GM21576 (cell line): ENCODE measurements around the gene EMILIN3.

Experiments
- ATAC-seq: cut with Tn5 transposase; IDR thresholded peaks from one replicate; pipeline ENCODE4 v1.9.1; 2021; ENCODE audit warnings: mild to moderate bottlenecking, moderate library complexity; ENCODE audit not compliant: unreplicated experiment

Gene EMILIN3, protein sequence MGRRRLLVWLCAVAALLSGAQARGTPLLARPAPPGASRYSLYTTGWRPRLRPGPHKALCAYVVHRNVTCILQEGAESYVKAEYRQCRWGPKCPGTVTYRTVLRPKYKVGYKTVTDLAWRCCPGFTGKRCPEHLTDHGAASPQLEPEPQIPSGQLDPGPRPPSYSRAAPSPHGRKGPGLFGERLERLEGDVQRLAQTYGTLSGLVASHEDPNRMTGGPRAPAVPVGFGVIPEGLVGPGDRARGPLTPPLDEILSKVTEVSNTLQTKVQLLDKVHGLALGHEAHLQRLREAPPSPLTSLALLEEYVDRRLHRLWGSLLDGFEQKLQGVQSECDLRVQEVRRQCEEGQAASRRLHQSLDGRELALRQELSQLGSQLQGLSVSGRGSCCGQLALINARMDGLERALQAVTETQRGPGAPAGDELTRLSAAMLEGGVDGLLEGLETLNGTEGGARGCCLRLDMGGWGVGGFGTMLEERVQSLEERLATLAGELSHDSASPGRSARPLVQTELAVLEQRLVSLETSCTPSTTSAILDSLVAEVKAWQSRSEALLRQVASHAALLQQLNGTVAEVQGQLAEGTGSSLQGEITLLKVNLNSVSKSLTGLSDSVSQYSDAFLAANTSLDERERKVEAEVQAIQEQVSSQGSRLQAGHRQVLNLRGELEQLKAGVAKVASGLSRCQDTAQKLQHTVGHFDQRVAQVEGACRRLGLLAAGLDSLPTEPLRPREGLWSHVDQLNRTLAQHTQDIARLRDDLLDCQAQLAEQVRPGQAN

DNA sequence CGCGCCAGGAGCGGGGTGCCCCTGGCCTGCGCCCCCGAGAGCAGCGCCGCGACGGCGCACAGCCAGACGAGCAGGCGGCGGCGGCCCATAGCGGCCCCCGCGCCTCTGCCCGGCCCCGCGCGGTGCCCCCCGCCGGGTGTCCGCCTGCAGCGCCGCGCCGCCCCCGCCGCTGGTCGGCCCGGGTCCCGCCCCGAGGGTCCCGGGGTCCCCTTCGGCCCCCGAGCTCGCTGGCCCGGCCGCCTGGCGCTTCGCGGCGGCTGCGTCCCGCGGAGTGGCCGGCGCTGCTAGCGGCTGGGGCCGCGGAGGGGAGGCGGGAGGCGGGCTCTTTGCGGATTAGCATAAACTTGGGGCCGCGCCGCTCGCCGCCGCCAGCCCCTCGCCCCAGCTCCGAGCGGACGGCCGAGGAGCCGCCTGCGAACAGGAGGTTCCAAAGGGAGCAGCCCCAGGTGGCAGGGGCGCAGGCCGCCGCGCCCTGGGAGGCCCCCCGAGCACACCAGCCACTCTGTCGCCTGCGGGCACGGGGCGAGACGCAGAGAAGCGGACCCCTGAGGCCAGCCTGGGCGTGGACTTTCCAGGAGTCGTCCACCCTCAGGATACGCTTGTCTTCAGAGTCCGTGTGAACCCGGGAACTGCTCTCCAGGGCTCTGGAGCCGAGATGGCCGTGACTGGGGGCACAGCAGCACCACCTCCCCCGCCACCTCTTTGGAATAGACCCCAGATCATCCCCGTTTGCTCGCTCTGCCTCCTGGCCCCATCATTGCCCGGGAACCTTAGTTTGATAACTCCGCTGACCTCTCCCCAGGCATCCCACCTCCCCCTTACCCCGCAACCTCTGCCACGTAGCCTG lies at the start of gene EMILIN3:
Gene EMILIN3 (minus strand): TSS at position 273 of the 847 bp plus-strand sequence. CDS start 184 bp downstream, at position 89.
- no peak for ATAC-seq

DNA sequence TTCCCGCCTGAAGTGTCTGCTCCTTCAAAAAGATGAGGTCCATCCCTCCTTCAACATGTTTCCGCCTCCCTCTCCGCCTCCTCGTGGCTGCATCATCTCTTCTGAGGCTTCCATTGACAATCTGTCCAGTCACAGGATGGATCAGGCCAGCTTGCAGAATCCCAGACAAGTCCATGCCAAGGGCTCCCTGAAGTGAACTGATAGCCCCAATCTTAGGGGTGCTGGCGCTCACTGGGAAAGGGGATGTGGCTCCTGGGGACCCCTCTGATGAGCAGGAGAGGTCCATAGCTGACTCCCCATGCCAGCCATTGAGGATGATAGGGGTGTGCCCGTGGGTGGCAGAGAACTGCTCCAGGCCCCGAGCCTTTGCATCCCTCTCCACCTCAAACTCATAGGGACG lies 48.6 kb upstream of the EMILIN3 start:
- no peak for ATAC-seq

DNA sequence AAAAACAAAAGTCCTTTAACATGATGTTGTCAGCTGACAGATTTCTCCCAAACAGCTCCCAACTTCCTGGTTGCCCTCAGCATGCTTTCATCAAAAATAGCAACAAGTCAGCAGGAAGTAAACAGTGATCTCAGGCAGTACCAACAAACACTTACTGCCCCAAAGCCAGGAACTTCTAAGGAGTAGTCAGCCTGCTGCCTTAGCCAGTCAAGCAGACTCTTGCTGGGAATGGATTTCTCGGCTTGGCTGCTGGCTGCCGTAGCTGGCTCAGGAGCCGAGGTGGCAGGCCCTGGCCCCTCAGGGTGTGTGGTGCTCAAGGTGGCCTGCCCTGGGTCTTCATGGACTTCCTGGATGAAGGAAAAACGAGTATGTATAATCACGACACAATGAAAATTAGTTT lies 46.6 kb upstream of the EMILIN3 start:
- no peak for ATAC-seq

DNA sequence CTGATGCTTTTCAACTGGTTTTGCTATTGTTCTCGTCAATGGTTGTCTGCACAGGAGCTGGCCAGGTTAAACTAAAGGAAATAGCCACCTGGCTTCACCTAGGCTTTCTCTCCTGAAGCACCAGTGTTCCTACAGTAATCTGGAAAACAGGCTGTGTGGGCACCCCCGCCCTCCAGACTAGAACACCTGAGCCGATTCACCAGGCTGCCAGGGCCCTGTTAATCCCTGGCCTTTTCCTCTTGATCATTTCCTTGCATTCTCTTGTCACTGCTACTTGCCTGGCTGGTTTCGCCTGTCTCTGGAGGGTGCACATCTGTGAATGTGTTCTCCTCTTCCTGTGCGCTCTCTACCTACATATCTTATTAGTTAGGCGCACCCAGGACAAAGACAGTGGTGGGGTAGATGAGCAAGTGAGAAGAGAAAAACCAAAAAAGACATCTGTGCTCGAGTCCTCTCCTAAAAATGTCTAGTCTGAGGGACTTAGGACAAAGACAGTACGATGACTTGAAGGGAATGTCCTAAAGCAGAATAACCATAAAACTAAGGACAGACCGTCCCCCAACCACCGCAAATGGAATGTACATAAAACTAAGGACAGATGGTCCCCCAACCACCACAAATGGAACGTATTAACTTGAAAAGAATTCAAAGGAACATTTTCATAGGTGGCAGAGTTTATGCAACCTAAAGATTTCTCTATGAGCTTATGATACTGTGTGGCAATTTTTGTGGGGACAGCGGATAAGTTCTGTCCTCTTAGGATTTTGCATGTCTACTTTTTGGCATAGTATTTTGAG lies 45.9 kb upstream of the EMILIN3 start:
- ATAC-seq, result no peak

DNA sequence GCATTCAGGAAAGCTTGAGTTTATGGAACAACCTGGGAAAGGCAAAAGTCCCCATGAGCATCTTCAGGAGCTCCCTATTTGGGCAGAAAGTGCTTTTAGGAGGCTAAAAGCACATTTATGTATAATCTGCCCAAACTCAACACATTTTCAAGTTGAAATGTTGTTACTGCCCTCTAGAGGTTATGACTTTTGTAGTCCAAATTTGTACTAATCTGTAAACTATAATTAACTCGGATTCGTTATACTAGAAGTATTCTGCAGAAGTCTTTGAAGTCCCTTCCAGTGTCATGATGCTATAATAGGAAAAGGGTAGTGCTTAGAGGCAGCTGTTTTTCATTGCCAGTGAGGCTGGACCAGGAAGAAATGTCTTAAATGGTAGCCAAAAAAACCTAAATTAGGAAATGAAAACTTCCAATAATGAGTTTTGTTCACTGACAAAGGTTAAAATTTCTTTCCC lies 44.8 kb upstream of the EMILIN3 start:
- ATAC-seq, result no peak

DNA sequence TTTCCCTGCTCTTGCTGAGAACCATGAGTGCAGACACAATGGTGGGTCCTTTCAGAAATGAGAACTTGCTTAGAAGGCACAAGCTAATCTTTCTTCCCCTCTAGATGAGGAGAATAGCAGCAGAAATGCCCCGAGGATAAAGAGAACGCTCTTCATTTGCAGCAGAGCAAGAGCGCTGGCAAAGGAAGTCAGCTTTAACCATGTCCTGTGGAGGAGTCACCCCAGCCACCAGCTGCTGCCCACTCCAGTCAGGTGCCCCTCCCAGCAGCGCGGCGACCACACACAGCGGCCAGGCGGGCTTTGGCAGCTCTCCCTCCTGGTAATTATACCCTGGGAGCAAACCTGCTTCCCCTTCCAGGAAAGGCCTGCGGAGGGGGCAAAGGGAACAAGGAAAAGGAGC lies 42.4 kb upstream of the EMILIN3 start:
- ATAC-seq, result no peak

DNA sequence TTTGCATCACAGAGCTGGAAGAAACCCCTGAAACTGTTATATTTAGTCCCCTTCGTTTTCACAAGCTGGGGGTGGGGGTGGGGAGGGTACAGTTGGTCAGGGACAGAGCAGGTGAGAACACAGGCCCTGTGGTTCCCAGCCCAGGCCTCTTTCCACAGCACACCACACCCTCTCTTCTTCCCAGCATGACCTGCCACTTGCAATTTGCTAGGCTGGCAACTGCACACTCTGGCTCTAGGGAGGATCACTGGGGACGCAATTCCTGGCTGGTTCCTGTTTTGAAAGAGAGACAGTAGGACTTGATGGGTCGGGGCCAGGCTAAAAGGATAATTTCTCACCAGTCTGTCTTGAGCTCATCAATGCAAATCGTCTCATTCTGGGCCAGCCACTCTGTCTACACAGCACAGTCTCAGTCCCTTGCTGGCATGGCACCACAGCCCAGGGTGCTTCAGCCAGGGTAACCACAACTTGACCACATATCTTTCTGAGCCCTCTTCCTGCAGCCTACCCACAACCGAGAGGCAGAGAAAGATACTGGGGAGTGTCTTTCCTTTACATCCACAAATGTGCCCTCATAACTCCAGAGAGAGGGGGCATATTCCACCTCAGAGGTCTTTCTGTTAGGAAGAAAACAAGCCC lies 41.7 kb upstream of the EMILIN3 start:
- no peak for ATAC-seq

DNA sequence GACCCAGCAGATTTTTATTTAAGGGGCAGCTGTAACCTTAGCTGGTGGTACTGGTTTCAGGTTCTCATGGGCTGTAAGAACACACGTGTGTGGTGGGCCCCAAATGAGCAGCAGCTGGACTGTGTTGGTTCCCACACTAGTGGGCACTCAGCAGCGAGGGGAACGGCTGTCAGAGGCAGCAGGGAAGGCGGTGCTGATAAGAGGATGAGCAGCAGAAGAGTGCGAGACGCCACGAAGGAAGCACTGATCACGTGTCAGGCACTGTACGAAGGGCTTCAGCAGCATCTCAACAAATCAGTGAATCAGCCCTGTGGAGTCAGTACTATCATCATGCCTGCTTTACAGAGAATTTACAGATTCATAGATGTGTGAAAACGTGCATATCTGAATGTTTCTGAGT lies 41.0 kb upstream of the EMILIN3 start:
- ATAC-seq, result no peak

DNA sequence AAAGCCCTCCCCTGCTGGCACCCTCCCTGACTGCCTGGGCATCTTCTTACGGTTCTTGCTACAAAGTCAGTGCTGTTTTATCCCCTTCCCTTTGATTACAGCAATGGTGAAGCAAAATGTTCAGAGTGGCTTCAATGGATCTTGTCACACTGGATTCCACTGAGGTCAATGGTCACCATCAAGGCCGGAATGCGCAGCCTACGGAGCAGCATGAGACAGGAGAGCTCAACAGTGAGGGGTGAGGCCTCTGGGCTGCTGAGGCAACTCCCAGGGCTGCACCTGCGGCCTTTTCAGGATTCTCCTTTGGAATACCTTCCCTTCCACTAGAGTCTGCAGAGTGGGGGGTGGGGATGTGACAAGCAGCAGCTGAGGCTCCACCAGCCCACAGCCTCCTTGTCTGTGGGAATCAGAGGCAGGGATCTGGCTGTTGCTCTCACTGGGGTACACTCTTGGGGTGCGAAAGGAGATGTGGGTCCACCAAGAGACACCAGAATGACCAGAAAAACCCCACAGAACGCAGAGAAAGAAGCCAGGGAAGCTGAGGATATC lies 40.4 kb upstream of the EMILIN3 start:
- no peak for ATAC-seq

DNA sequence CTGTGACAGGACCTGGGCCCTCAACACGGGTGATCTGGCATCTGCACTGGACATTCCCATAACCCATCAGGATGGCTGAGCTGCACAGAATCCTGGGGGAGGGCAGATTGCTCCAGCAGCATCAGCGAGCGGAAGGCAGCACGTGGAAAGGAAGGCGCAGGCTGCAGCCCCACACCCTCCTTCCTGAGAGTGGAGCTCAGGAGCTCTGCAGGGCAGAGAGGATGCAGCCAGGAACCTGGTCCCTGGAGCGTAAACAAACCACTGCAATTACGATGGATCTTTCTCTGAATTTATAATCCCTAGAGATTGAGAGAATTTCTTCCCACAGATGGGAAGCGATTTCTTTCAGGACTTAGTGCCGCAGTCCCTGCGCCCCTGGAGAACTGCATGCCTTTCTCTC lies 39.7 kb upstream of the EMILIN3 start:
- no peak for ATAC-seq

DNA sequence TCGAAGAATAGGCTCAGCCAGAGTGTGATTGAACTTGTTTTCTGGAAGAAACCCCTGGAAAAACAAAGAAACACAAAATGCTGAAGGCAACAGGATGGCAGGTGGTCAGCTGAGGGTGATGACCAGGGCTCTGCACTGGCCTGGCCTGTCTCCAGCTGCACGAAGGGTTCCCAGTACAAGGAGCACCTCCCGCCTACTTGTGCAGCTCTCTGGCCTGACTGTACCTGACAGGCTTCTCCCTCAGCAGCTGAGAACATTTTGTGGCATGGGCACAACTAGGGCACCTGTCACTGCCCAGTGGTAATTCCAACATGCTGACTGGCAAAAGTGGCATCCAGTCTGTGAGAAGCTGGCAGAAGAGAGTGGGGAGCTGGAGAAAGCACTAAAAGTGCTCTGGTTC lies 38.8 kb upstream of the EMILIN3 start:
- no peak for ATAC-seq

DNA sequence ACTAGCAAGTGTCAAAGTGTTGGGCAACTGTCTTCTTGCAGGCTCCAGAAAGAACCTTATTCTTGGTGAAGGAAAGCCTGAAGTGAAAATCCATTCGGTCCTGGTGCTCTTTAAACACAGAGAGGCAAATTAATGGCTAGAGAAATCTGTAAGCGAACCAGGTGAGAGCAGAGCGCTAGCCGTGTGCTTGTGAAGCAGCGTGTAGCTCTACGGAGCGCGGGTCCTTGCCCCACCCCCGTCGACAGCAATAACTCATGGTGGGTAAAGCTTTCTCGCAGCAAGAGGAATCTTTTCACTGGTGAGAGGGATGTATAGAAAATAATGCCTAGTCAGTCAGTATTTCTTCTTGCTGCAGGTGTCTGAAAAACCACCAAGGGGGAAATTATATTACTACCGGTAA lies 37.0 kb upstream of the EMILIN3 start:
- no peak for ATAC-seq

DNA sequence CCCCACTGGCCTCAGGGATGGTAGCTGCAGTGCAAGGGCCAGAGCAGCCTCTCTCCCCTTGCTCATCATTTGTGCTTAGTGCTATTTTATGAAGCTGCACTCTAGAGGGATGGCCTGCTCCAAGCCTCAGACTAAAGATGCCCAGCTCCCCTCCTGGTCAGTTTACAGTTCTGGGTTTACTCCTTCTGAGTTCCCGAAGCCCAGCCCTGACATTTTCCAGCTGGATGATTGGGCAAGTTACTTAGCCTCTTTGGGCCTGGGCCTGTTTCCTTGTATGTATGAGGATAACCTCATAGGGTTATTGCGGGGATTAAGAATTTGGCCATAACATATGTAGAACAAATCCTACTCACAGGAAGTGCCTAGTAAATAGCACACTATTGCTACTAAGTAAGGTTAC lies 31.8 kb upstream of the EMILIN3 start:
- no peak for ATAC-seq

DNA sequence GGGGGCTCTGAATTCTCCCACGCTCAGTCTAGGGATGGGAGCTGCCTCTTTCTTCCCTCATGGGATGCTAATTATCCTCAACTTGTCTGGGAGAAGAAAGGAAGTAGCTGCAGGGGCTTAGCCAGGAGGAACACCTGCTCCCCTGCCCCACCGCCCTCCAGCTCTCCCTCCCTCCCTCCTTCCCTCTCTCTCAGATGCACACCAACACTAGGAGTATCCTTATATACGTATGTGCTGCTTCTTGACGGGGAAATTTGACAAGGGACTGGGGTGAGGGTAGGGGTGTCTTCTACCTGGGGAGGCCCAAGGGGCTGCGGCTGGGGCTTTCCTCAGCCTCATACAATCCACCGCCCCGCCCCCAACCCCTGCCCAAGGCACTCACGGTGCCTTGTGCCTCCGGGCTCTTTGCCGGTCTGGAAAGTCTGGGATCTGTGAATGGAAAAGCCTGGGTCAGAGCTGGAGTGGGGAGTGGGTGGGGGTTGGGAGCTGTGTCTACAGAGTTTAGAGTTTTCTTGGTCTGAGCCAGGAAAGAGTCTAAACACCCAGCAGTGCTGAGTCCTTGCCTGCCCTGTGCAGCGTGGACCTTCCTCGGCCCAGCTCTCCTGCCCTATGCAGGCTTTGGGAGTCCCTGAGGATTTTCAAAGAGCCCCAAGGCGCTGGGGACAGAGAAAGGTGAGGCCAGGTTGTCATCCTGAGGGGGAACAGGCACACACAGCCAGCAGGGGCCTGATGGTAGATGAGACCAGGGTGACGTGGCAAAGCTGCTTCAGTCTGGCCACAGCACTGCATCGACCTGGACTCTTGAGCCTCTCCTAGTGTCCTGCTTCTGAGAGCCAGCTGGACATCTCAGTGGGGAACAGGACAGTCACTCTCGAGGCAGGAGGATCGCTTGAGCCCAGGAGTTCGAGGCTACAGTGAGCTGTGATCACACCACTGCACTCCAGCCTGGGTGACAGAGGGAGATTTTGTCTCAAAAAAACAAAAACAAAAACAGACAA lies 29.3 kb upstream of the EMILIN3 start:
- no peak for ATAC-seq

DNA sequence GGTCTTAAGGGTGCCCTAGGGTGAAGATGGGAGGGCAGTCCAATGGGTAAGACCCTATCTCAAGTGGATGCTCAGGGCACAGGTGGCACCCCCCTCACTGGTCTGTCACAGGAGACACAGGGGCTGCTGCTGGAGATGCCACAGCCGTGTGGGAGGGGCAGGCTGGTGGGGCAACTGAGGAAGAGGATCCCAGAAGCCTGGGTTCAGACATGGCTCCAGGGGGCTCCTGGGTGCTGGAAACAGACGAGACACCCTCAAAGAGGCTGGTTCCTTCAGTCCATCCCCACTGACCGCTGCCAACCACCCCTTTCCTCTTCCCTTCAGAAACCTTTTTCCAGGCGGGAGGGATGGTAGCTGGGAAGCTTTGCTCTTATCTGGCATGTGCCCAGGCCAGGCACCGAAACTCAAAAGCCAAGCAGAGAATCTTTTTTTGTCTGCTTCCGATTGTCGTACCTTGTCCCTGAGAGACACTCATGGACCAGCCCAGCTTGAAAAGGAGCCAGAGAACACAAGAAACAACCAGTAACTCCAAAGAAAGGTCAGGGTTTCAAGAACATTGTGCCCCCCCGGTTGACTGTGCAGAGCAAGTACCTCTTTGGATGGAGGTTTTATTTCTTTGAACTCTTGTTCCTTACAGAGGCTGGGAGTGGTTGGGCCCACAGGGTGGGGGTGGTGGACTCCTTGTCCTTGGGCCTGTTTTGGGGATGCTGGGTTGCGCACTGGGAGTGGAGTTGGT lies 28.5 kb upstream of the EMILIN3 start:
- ATAC-seq, result no peak

DNA sequence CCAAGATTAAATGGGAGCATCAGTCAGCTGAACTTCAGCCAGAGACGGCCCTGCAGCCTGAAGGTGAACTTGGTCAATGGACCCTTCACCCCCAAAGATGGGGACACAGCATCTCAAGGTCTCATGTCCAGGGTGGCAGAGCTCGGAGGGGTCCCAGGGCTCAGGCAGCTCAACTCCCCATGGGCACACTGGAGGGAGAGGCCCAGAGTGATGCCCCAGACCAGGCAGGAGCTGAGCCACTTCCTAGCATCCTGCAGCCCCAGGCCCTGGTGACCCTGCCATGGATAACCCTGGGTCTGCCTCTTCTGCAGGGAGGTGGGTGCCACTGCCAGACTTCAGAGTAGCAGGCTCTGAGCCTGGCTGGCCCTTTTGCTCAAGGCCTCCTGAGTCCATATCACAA lies 27.5 kb upstream of the EMILIN3 start:
- no peak for ATAC-seq

DNA sequence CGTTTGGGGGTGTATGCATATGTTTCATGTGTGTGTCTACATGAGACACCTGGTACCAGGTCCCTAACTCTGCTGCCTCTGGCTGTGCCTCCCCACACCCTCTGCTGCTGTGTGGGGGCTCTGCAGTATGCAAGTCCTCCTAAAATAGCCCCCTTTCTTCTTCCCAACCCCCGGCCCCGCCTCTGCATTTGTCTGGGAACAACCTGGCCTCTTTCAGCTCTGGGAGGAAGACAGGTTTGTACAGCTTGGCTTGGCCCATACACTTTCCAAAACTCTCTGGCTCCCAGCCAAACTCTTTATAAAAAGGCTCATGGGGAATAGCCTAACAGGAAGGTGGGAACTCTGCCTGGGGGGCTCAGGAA lies 27.1 kb upstream of the EMILIN3 start:
- no peak for ATAC-seq
